K562 (cell line): ENCODE data around the gene WDR88. TPM values are rescaled to one million over a fixed set of nuclear protein-coding genes. Genes with fewer than 3 reads are reported as not detected.
A peak's percentile ranks its signal among the peaks of the same experiment; 100 is the strongest.

Experiments
- ARID2 ChIP-seq: fragments of 450-650 bp; IDR thresholded peaks from 2 replicates; pipeline ENCODE4 v1.6.1; 2017; ENCODE audit warnings: antibody characterized with exemption, mild to moderate bottlenecking
- ASH1L ChIP-seq: fragments of 450-650 bp; IDR thresholded peaks from 2 replicates; pipeline ENCODE4 v1.6.1; 2018; ENCODE audit warnings: borderline replicate concordance, mild to moderate bottlenecking, low read depth; ENCODE audit not compliant: partially characterized antibody
- CHD1 ChIP-seq: fragments of 200-600 bp; sonication (generic); IDR thresholded peaks from one replicate; pipeline ENCODE4 v1.6.1; 2012; ENCODE audit warnings: mild to moderate bottlenecking, moderate library complexity, low read length, inconsistent platforms
- ETV1 ChIP-seq: fragments of 450-650 bp; conservative IDR thresholded peaks from 2 replicates; pipeline ENCODE4 v1.6.1; 2016; ENCODE audit warnings: missing genetic modification characterization, control low read depth, low read depth, missing compliant biosample characterization
- FOXK2 ChIP-seq, 2 experiments: fragments of 450-650 bp; IDR thresholded peaks in 1 of 2; conservative IDR thresholded peaks in 1 of 2; 2 replicates each; pipeline ENCODE4 v1.6.1; 2016; ENCODE audit warnings: low read depth in 2 of 2, mild to moderate bottlenecking in 1 of 2
- GATA2 ChIP-seq: sonication (generic); formaldehyde crosslinking; IDR thresholded peaks from 2 replicates; pipeline ENCODE4 v1.4.0; 2020; ENCODE audit warnings: mild to moderate bottlenecking, missing genetic modification reagents
- HDAC1 ChIP-seq, 2 experiments: fragments of 450-650 bp; IDR thresholded peaks; 2 replicates each; pipeline ENCODE4 v1.6.1; 2016 to 2017; ENCODE audit warnings: inconsistent platforms in 1 of 2, mild to moderate bottlenecking in 1 of 2, moderate library complexity in 1 of 2
- HNRNPUL1 ChIP-seq: fragments of 200-400 bp; formaldehyde crosslinking; IDR thresholded peaks from 2 replicates; pipeline ENCODE4 v1.6.1; 2017; ENCODE audit warnings: low read length
- MTA2 ChIP-seq: fragments of 450-650 bp; IDR thresholded peaks from 2 replicates; pipeline ENCODE4 v1.6.1; 2016; ENCODE audit warnings: low read depth
- PRMT5 ChIP-seq: sonication (generic); formaldehyde crosslinking; IDR thresholded peaks from 2 replicates; pipeline ENCODE4 v1.5.0; 2020; ENCODE audit warnings: missing genetic modification reagents
- SFPQ ChIP-seq: fragments of 200-400 bp; formaldehyde crosslinking; IDR thresholded peaks from 2 replicates; pipeline ENCODE4 v1.6.1; 2017; ENCODE audit warnings: mild to moderate bottlenecking, low read depth, low read length, moderate library complexity
- SP1 ChIP-seq: sonication (generic); formaldehyde crosslinking; IDR thresholded peaks from 2 replicates; pipeline ENCODE4 v1.8.1; 2022; ENCODE audit warnings: mild to moderate bottlenecking, missing genetic modification reagents
- THRA ChIP-seq: fragments of 450-650 bp; IDR thresholded peaks from 2 replicates; pipeline ENCODE4 v1.6.1; 2017; ENCODE audit warnings: mild to moderate bottlenecking, moderate library complexity
- ZNF121 ChIP-seq: sonication (generic); formaldehyde crosslinking; conservative IDR thresholded peaks from 2 replicates; pipeline ENCODE4 v1.8.0; 2022; ENCODE audit warnings: missing genetic modification reagents
- ZNF134 ChIP-seq: fragments of 250-450 bp; sonication (Bioruptor Pico); conservative IDR thresholded peaks from 2 replicates; pipeline ENCODE4 v1.4.0; 2020
- ZNF263 ChIP-seq: sonication (generic); formaldehyde crosslinking; IDR thresholded peaks from 2 replicates; pipeline ENCODE4 v1.8.0; 2022; ENCODE audit warnings: mild to moderate bottlenecking, missing genetic modification reagents, borderline replicate concordance
- ZNF740 ChIP-seq, 3 experiments: fragments of 200-800 bp in 1 of 3; sonication (Bioruptor generic) in 1 of 3; sonication (generic) in 1 of 3; formaldehyde crosslinking in 1 of 3; IDR thresholded peaks; 2 replicates each; pipeline versions ENCODE4 v1.6.1 to v1.8.0; 2016 to 2022; ENCODE audit warnings: mild to moderate bottlenecking in 2 of 3, missing compliant biosample characterization in 2 of 3, missing genetic modification characterization in 2 of 3, missing genetic modification reagents in 1 of 3
- ZNF780A ChIP-seq: fragments of 250-450 bp; sonication (Bioruptor Pico); IDR thresholded peaks from 2 replicates; pipeline ENCODE4 v1.5.0; 2021; ENCODE audit warnings: mild to moderate bottlenecking
- ZNF785 ChIP-seq: fragments of 250-450 bp; sonication (Bioruptor Pico); IDR thresholded peaks from 2 replicates; pipeline ENCODE4 v1.4.0; 2020; ENCODE audit warnings: mild to moderate bottlenecking
- ZSCAN32 ChIP-seq: fragments of 450-650 bp; formaldehyde crosslinking; IDR thresholded peaks from 2 replicates; pipeline ENCODE4 v1.4.0; 2020; ENCODE audit warnings: mild to moderate bottlenecking, moderate library complexity
- polyA plus RNA-seq, 8 experiments: library from polyadenylated mRNA; depleted of rRNA in 4 of 8; stranded (reverse) in 5 of 8; unstranded in 3 of 8; fragments of >200 nt; fragmentation: Nextera tagmentation in 2 of 8; fragmentation: Illumina TruSeq in 1 of 8; extraction: Ambion mirVana in 2 of 8; extraction: Trizol in 1 of 8; gene quantifications; 2 replicates each; pipeline versions ENCODE4 v1.2.1 to v1.2.3, GENCODE V29; 2011 to 2014; ENCODE audit warnings: inconsistent platforms in 1 of 8, missing spikeins in 1 of 8
- total RNA-seq, 7 experiments: library from RNA; depleted of rRNA in 6 of 7; stranded (reverse); fragments of >200 nt in 6 of 7; fragmentation: Illumina TruSeq in 2 of 7; extraction: Trizol in 2 of 7; gene quantifications; 2 replicates each; pipeline versions ENCODE4 v1.2.1 to v1.2.3, GENCODE V29; 2011 to 2021; ENCODE audit warnings: low replicate concordance in 1 of 7

WDR88 gene
- total and polyA plus RNA-seq, 9 of the 15 experiments (the other 6 are each of a cell fraction or from before 2014, with no cell fraction given) = 0.03 to 0.04 TPM; not detected in 7

GRCh38 chr19:33124207-33125098 is 7.5 kb upstream of the WDR88 start (continued):
- TF ChIP-seq ZSCAN32 (CRISPR knock-in tag) (peak; percentile 47; the same call in 1 of the 2 replicates), ETV1 (tag) (peak; percentile 61; the same call in 1 of the 2 replicates), CHD1 (no peak), HDAC1 (IDR thresholded peaks at IDR 0.05) (peak in 1 of 2 experiments; percentile 91; a peak in 2 of 4 replicates), PRMT5 (no peak), SFPQ (no peak), ZNF121 (CRISPR knock-in tag) (peak; percentile 96), ZNF740 (CRISPR knock-in tag; IDR thresholded peaks at IDR 0.05) (no peak), ZNF740 (tag; IDR thresholded peaks at IDR 0.05) (no peak), ARID2 (no peak), THRA (peak; percentile 77; the same call in 1 of the 2 replicates), ZNF263 (CRISPR knock-in tag) (no peak), MTA2 (peak; percentile 96), FOXK2 (conservative IDR thresholded peaks at IDR 0.05 in 1 of 2, IDR thresholded peaks at IDR 0.05 in 1 of 2; ENCODE audit: low read depth in 2 of 2) (peak; percentile 58 to 68; a peak in 2 of 4 replicates), GATA2 (CRISPR knock-in tag) (peak; percentile 95), SP1 (CRISPR knock-in tag) (peak; percentile 40; the same call in 1 of the 2 replicates), HNRNPUL1 (no peak), ZNF780A (CRISPR knock-in tag) (no peak), ZNF785 (CRISPR knock-in tag) (no peak), ZNF134 (CRISPR knock-in tag) (no peak), ASH1L (no peak)
